Stimulated activated CD8-positive, alpha-beta memory T cell treated with anti-CD3 and anti-CD28 coated beads, Interleukin-2, amount 100 ng/mL, for 48 hours (primary cell): ENCODE results near the gene ADAM15.
A peak's percentile ranks its signal among the peaks of the same experiment; 100 is the strongest.

ENCODE experiments used
- DNase-seq, 2 donors: peaks; one replicate each; pipeline ENCODE4 v3.0.0-alpha.2; 2020; ENCODE audit warnings: low read depth in 2 of 2

ADAM15 gene

DNA sequence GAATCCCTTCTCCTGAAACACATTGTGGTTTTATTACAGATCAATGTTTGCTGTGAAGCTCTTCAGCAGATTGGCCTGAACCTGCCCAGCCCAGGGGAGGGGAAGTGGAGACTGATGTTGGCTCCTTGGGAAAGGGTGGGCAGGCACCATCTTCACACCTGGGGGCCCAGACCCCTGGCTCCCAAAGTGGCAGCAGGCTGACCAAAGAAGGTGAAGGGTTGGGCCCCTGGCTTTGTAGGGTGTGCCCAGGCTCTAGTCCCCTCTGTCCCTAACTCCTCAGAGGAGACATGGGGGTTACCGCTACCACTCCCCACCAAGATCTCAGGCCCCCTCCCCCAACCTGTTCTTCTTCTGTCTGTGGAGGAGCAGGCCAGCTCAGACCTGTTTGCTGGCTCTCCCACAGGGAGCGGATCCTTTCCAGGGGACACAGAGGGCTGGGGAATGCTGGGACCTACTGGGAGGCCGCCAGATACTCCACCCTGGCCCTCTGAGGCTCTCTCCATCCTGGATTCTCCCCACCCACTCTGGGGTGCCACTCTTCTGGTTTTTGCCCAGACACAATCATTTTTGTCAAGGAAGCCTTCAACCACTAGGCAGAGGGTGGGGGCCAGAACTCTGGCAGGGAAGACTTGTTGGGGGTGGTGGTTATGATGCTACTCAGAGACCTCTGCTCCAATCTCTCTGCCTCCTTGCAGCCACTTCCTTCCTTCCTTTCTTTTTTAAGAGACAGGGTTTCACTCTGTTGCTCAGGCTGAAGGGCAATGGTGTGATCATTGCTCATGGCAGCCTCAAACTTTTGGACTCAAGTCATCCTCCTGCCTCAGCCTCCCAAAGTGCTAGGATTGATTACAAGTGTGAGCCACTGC, 22.5 kb downstream of the ADAM15 start:
- no peak for DNase-seq

GRCh38 chr1:155075535-155075934, 24.4 kb downstream of the ADAM15 start:
- DNase-seq: no peak

DNA sequence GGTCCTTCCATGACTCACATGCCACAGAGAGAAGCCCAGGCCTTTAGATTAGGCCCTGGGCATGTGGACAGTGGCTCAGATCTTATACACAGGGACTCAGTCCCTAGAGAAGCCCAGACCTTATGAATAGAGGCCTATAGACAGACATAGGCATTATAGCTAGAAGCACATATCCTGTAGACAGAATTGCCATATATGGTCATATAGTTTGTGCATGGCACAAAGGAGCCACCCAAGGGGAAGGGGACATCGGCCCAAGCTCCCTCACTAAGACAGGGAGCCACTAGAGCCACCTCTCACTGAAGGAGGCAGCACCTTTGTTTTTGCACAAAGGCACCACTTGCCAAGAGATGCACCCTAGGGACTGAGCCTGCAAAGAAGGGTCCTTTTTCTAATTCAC, 25.3 kb downstream of the ADAM15 start:
- DNase-seq: no peak

GRCh38 chr1:155077346-155077745, 26.2 kb downstream of the ADAM15 start:
- DNase-seq: no peak

- DNase-seq: no peak
Measured at GRCh38 chr1:155077758-155078445, 26.8 kb downstream of the ADAM15 start.

GRCh38 chr1:155078469-155079209, 27.5 kb downstream of the ADAM15 start, which contains the start of gene EFNA3:
EFNA3 (plus strand) TSS chr1:155078837; CDS start chr1:155078942, 105 bp downstream.
- DNase-seq: peak; percentile 64 to 67

DNA sequence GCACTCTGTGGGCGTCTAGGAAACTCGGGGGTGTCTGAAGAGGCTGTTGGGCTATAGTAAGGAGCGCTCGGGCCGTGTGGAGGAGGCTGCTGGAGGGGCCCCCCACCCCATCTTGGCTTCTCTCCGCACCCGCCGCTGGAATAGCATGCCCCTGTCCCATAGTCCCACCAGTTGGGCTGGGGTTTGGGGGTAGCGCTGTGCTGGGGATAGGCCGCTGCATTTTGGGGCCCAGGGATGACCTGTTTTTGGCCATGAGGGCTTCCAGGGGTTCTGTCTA, 28.0 kb downstream of the ADAM15 start:
- no peak for DNase-seq

GRCh38 chr1:155079487-155080311, 28.6 kb downstream of the ADAM15 start:
- DNase-seq: no peak

DNA sequence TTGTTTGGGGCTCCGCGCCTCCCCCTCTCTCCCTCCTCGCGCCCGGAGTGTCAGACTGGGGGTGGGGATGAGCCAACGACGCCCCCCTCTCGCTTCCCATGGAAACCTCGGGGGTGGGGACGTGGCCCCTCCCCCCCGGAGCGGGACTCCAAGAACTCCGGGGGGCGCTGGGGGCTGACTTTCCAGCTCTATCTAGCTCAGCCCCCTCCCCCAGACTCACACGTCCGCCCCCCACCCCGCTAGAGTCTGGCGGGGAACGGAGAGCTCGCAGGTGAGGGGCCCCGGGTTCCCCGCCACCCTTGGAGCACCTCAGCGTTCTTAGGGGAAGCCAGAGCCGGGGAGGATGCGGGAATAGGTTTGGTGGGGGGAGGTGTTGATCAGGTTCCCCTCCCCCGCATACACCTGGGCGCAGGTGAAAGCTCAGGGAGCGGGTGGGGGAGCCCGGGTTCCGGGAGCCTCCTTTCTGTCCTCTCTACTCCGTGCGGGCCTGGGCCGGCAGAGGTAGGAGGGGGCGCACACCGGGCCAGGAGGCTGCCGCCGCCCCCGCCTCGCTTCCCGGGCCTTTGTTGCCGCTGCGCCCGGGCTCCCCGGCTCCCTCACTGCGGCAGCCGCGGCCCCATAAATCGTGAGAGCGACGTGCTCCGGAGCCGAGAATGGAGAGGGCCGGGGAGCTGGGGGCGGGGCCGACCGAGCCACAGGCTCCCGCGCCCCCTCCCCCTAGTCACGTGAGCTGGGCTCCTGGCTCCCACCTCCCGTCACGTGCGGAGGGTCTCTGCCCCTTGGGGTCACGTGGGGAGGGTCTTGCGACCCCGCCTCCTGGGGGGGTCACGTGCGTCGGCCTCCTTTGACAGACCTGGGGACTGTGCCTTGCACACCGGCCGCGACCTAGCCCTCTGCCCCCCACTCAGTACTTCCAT, 29.5 kb downstream of the ADAM15 start:
- no peak for DNase-seq

GRCh38 chr1:155081472-155082300, 30.6 kb downstream of the ADAM15 start:
- no peak for DNase-seq

GRCh38 chr1:155082301-155083051, 31.4 kb downstream of the ADAM15 start:
- no peak for DNase-seq

- no peak for DNase-seq
Measured at GRCh38 chr1:155083052-155083541, 32.0 kb downstream of the ADAM15 start.

DNA sequence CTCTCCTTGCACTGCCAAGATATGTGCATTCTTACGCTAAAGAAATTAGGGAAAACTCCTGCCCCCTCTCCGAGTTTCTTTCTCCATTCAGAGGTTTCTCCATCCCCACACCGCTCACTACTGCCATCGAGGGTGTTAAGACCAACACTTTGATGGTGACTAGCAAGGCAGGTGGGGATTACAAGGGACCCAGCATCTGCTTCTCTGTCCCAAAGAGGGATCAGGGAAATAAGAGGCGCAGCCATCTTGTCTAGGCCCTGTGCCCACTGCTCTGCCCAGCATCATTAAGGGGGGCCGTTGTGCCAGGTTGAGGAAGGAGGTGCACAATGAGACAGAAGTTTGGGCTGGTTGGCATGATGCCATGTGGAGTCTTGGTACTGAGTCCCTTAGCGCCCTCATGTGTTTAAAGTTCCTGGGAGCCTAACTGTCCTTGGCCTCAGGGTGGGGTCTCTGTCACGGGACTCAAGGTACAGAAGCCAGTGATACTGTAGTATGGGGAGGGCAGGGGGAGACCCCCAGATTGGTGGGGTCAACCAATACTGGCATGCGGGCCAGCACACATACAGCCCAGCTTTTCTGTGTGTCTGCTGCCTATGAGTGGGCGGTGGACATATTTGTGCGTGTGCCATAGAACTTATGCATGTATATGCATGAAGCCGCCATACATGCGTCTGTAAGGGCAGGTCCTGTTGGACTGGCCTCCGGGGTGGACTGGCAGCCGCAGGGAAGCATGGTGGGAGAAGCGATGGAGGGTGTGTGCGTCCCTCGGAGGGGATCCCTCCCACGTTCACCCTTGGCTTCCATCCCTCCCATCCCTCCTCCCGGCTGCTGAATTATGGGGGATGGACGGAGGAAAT, 33.0 kb downstream of the ADAM15 start:
- no peak for DNase-seq

DNA sequence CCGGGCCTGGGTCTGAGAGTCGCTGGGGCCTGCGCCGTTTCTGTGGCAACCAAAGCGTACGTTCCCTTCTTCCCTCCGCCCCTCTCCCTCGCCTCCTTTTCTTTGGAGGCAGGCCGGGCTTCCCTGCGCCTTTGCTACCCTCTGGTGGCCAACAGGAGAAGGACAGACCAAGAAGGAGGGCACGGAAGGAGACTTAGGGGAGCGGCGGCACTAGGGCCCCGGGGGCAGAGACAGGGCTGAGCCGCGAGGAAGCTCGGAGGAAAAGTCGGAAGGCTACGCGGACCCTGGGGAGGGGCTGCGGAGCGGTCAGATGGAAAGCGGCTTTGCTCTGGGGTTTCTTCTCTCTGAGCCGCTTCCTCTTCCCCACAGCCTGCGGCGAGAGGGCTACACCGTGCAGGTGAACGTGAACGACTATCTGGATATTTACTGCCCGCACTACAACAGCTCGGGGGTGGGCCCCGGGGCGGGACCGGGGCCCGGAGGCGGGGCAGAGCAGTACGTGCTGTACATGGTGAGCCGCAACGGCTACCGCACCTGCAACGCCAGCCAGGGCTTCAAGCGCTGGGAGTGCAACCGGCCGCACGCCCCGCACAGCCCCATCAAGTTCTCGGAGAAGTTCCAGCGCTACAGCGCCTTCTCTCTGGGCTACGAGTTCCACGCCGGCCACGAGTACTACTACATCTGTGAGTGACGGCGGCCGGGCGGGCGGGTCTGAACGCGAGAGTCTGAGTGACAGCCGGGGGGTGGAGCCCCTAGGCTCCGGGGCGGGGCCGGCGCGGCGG, 33.8 kb downstream of the ADAM15 start:
- peak; percentile 87 to 92 for DNase-seq

- DNase-seq: peak; percentile 67 to 73
Measured at GRCh38 chr1:155085504-155086127, 34.5 kb downstream of the ADAM15 start.

DNA sequence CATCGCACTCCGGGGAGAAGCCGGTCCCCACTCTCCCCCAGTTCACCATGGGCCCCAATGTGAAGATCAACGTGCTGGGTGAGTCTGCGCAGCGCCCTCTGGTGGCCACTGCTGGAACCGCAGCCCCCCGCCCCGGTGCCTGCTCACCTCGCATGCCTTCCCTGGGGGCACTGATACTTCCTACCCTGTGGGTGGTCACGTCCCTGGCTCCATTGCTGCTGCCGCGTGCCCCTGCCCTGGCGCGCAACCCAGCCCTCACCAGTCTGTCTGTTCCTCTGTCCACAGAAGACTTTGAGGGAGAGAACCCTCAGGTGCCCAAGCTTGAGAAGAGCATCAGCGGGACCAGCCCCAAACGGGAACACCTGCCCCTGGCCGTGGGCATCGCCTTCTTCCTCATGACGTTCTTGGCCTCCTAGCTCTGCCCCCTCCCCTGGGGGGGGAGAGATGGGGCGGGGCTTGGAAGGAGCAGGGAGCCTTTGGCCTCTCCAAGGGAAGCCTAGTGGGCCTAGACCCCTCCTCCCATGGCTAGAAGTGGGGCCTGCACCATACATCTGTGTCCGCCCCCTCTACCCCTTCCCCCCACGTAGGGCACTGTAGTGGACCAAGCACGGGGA, 35.1 kb downstream of the ADAM15 start:
- DNase-seq: peak; percentile 73 to 81
